AG08395 (cell line): Measurements from ENCODE around the gene DIDO1.

Experiments used
- DNase-seq: peaks from one replicate; pipeline ENCODE4 v3.0.0; 2012; ENCODE audit warnings: mixed read lengths, low spot score

The DIDO1 gene

GRCh38 chr20:62929051-62929538 lies 2.8 kb upstream of the DIDO1 start:
- DNase-seq = peak; percentile 84

- peak; percentile 13 for DNase-seq
Observed at GRCh38 chr20:62928246-62928939, 2.1 kb upstream of the DIDO1 start.

GRCh38 chr20:62927128-62927705 lies 912 bp upstream of the DIDO1 start:
- no peak for DNase-seq

- DNase-seq = peak; percentile 22
Observed at GRCh38 chr20:62925420-62926228, 681 bp downstream of the DIDO1 start.

GRCh38 chr20:62925076-62925419 lies 1.3 kb downstream of the DIDO1 start:
- DNase-seq = no peak

GRCh38 chr20:62924442-62925075 lies 1.7 kb downstream of the DIDO1 start:
- peak; percentile 24 for DNase-seq

- no peak for DNase-seq
Observed at GRCh38 chr20:62923669-62924441, 2.5 kb downstream of the DIDO1 start.

GRCh38 chr20:62923059-62923668 lies 3.1 kb downstream of the DIDO1 start:
- peak; percentile 62 for DNase-seq

GRCh38 chr20:62922451-62922921 lies 3.8 kb downstream of the DIDO1 start:
- DNase-seq = no peak

GRCh38 chr20:62921119-62921687 lies 5.1 kb downstream of the DIDO1 start:
- peak; percentile 58 for DNase-seq

GRCh38 chr20:62920039-62920645 lies 6.2 kb downstream of the DIDO1 start:
- DNase-seq = no peak

GRCh38 chr20:62918831-62919230 lies 7.5 kb downstream of the DIDO1 start:
- DNase-seq = no peak

GRCh38 chr20:62918147-62918546 lies 8.2 kb downstream of the DIDO1 start:
- no peak for DNase-seq

GRCh38 chr20:62917720-62918119 lies 8.6 kb downstream of the DIDO1 start:
- DNase-seq = no peak

GRCh38 chr20:62916703-62917476 lies 9.4 kb downstream of the DIDO1 start:
- no peak for DNase-seq

- DNase-seq = peak; percentile 73
Observed at GRCh38 chr20:62914970-62915457, 11.3 kb downstream of the DIDO1 start.

GRCh38 chr20:62914436-62914835 lies 11.9 kb downstream of the DIDO1 start:
- no peak for DNase-seq

- DNase-seq = no peak
Observed at GRCh38 chr20:62913043-62913630, 13.2 kb downstream of the DIDO1 start.

- no peak for DNase-seq
Observed at GRCh38 chr20:62911701-62912280, 14.5 kb downstream of the DIDO1 start.
